Keratinocyte (primary cell): Measurements from ENCODE around the gene GAL.

Experiments
- CTCF ChIP-seq, 3 experiments: IDR thresholded peaks in 1 of 3; conservative IDR thresholded peaks in 1 of 3; optimal IDR thresholded peaks in 1 of 3; 2 replicates in 2 of 3; 3 replicates in 1 of 3; pipeline versions ENCODE3 to v1.5.1; 2011; ENCODE audit warnings: low read length in 3 of 3, mild to moderate bottlenecking in 3 of 3, moderate library complexity in 2 of 3, control low read depth in 1 of 3, inconsistent platforms in 1 of 3; ENCODE audit not compliant: insufficient read depth in 2 of 3; ENCODE audit errors: extremely low read depth in 1 of 3
- EZH2 ChIP-seq: IDR thresholded peaks from one replicate; pipeline ENCODE4 v1.6.1; 2012; ENCODE audit warnings: inconsistent platforms, mild to moderate bottlenecking, low read length, moderate library complexity

- no peak for TF ChIP-seq CTCF (optimal IDR thresholded peaks at IDR 0.05 in 1 of 3, IDR thresholded peaks at IDR 0.05 in 1 of 3, conservative IDR thresholded peaks at IDR 0.05 in 1 of 3; ENCODE audit: extremely low read depth in 1 of 3, insufficient read depth in 2 of 3, low read length in 3 of 3)
- TF ChIP-seq EZH2, result no peak
Observed at GRCh38 chr11:68651208-68651984, 32.9 kb upstream of the GAL start.
